GM18520 (cell line): ENCODE measurements around the gene RNASE1.

Source experiments
- ATAC-seq: cut with Tn5 transposase; IDR thresholded peaks from one replicate; pipeline ENCODE4 v1.9.1; 2021; ENCODE audit not compliant: unreplicated experiment

The RNASE1 gene

DNA sequence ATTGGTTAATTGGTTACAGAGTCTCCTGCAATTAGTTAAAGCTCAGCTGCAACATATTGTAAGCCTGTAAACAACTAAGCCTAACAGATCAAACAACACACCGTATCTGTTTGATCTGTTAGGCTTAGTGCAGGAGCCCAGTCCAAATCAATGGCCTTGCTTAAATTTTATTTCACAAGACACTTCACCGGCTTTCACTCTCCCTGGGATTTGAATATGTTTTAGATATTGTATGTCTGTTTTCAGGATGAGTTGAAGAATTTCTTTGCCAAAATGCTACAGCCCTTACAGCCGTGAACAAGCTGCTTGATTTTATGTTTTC is 5.5 kb upstream of the RNASE1 start:
- no peak for ATAC-seq

DNA sequence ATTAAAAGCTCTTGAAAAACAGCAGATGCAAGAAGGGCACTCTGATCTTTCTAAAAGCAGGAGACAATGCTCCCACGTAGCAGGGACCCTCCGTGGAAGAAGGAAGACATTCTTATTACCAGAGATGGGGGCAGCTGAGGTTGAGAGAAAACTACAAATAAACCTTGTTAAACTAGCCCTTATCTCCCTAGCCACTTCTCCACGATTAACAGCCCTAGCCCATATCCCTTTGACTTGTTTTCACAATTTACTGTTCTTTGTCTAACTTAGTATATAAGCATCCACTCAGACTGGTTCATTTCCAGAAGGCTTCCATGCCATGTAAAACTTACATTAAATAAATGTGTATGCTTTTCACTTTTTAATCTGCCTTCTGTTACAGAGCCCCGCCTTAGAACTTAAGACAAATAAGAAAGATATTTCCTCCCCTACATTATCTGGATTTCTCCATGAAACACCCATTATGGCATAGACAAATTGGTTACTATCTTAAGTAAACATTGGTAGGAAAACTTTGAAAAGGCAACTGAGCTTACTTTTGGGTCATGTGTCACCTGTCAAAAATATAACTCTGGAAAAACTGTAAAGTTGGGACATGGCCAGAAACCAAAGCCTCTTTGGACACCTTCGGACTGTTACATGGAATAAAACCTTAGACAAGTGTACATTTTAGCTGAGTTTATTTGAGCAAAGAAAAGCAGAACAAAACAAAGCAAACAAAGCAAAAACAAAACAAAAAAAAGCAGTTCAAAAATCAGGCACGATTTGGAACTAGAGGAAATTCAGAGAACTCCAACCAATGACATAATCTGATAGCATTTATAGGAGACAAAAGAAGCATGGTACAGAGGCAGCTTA is 4.9 kb upstream of the RNASE1 start:
- no peak for ATAC-seq

DNA sequence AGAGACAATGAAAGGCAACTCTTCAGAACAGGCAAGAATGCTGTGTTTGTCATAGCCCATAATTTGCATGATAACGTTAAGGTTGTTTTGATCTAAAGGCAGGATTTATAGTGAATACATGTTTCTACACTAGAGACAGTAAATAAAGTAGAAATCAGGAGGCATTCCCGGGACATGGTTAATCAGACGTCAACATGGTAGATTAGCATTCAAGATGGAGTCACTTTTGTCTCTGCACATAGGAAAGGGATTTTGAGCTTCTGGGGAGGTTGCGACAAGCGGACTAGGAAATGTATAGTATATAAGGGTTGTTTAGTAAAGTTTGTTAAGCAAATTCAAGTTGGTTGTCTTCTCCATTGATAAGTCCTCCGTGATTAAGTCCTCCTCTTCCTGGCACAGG is 2.8 kb upstream of the RNASE1 start:
- ATAC-seq: no peak

DNA sequence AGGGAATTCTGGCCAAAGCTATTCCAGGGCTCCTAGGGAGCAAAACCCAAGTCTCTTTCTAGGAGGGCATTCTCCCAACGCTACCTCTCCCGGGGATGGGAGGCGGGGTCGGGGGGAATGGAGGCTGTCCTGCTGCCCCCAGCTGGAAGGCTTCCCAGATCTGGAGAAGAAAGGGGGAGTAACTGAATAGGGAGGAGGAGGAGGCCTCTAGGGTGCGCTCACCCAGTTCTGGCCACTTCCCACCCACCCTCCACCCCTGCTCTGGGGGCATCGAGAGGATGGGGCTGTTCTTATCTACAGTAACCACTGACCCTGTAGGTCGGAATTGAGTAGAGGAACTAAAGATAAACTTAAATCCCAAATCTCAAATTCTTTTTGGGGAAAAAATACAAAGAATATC is 579 bp upstream of the RNASE1 start:
- no peak for ATAC-seq

DNA sequence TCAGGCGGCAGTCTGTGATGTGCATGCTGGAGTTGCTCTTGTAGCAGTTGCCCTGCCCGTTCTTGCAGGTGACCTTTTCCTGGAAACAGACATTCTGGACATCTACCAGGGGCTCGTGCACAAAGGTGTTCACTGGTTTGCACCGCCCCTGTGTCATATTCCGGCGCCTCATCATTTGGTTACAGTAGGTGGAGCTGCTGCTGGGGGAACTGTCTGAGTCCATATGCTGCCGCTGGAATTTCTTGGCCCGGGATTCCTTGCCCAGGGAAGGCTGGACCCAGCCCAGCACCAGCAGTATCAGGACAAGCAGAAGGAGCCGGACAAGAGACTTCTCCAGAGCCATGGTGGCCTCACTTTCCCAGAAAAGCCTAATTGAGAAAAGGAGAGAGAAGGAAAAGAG is 918 bp downstream of the RNASE1 start:
- ATAC-seq: no peak

DNA sequence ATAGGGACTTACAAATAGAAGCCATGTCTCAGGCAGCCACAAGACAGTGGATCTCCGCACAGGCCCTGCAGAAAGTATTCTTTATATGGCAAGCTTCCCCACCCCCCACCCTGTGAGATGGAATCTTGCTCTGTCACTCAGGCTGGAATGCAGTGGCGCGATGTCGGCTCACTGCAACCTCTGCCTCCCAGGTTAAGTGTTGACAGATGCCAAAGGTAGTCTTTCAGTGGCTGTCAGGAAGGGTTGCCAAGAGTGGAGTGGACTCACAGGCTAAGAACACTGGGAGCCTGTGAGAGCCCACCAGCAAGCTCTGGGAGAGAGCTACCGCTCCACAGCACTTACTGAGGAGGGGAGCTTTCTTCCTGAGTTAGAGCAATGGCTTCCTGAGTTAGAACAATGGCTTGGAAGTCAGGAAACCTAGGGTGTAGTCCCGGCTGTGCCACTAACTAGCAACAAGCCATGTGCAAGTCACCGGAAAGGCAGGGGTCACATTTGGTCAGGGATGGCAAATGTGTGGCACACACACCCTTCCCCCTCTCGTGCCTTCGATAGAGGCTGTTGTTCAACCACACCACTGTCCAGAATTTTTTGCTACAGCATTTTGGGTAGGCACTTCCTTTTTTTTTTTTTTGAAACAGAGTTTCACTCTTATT is 2.6 kb downstream of the RNASE1 start:
- no peak for ATAC-seq

DNA sequence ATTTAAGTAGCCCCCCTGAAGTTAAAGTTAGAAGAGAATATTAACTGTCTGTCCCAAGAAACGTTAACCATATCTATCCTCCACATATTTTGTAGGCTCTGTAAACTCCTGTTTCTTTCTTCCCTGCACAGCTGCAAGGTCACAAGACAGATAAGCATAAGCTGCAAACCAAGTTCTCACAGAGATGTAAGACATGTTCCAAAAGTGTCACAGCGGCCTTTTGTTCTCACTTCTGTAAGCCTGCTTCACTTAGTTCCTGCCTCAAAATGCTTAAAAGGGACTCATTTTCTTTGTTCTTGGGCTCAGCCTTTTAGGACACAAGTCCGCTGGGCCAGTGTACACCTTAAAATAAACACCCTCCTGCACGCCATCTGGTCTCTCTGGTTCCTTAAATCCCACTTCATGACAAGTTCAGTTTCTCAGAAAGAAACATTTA is 3.2 kb downstream of the RNASE1 start:
- no peak for ATAC-seq

DNA sequence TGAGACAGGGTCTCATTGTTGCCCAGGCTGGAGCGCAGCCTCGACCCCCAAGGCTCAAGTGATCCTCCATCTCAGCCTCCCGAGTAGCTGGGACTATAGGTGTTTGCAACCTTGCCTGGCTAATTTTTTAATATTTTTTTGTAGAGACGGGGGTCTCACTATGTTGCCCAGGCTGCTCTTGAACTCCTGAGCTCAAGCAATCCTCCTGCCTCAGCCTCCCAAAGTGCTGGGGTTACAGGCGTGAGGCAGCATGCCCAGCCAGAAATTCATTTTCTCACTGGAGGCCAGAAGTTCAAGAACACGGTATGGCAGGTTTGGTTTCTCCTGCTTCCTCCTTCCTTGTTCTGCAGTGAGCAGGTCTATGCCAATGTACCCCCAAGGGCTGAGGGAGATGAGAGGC is 3.7 kb downstream of the RNASE1 start:
- ATAC-seq: no peak

DNA sequence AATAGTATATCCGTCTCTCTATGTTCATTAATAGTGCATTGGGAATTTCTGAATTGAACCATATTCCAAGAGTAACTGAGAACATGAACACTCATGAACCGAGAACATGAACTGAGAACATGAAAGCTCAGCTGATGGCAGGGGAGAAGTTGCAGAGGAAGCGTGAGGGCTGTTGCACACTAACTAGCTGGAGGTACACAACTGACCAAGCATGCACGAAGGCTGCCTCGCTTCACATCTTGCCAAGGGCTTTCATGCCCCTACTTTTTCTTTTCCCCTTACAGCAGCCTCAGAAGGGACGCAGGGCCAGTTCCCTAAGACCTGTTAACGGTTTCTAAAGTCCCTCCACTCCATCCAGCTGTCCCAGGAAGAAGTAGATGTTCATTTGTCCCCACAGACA is 4.3 kb downstream of the RNASE1 start:
- ATAC-seq: no peak

DNA sequence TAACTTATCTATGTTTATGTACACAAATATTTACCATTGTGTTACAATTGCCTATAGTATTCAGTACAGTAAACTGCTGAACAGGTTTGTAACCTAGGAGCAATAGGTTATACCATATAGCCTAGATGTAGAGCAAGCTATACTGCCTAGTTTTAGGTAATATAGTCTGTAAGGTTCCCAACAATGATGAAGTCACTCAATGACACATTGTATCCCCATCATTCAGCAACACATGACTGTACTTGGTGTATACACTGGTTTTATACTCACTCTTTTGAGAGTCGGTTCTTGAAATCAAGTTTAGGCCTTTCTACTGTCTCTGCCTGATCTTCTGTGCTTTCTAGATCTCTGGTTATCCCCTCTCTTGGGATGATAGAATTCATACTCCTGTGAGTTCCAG is 5.5 kb downstream of the RNASE1 start:
- ATAC-seq: no peak

DNA sequence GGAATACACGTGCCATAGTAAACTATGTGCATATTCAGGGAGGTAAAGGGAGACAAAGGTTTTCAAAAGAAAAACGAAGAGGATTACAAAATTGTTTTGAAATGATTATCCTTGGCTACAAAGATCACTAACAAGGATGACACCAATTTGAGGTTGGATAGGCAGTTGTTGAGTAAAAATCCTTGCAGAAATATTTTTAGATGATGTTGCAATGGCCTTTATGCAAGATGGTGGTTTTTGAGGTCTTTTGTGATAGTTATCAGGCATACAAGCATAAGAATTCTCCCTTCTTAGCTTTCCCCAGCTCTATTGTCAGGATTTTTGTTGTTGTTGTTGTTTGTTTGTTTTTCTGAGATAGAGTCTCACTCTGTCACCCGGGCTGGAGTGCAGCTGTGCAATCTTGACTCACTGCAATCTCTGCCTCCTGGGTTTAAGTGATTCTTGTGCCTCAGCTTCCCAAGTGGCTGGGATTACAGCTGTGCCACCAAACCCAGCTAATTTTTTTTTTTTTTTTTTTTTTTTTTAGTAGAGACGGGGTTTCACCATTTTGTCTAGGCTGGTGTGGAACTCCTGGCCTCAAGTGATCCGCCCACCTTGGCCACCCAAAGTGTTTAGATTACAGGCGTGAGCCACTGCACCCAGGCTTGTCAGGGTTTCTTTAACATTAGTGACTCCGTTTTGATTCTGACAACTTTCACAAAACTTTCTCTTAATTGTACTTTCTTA is 7.8 kb downstream of the RNASE1 start:
- ATAC-seq: no peak

DNA sequence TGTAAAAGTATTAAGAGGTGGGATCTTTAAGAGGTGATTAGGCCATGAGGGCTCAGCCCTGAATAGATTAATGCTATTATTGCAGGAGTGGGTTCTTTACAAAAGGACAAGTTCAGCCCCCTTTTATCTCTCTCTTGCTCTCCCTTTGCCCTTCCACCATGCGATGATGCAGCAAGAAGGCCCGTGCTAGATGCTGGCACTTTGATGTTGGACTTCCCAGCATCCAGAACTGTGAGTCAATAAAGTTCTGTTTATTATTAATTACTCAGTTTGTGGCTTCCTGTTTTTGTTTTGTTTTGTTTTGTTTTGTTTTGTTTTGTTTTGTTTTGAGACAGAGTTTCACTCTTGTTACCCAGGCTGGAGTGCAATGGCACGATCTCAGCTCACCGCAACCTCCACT is 10.1 kb downstream of the RNASE1 start:
- no peak for ATAC-seq

DNA sequence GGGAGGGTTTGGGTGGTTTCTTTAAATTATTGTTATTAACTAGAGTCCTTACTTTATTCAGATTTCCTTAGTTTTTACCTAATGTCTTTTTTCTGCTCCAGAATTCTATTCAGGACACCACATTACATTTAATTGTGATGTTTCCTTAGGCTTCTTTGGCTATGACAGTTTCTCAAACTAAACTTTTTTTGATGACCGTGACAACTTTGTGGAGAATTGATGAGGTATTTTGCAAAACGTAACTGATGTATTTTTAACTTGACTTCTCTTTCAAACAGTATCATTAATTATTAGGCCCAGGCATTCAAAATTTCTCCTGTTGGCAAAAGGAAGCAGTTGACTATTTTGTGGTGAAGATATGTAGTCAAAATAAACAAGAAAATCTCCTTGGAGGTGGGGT is 11.0 kb downstream of the RNASE1 start:
- ATAC-seq: no peak

DNA sequence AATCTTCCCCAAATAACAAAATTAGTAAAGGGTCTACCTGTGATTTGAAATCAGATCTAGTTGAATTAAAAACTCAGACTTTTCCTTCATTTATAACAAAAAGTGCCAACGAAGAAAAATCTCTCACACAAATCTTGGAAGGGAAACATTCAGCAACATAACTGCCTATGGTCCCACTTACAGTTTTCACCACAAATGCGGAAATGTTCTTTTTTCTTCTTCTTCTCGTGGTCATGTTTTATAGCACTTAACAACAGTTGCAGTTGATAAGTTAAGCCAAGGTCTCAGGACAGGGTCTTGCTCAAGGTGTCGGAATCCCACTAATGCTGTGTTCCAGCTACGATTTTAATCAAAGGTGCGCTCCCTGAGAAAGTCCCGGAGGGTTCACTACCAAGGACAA is 11.5 kb downstream of the RNASE1 start:
- no peak for ATAC-seq

DNA sequence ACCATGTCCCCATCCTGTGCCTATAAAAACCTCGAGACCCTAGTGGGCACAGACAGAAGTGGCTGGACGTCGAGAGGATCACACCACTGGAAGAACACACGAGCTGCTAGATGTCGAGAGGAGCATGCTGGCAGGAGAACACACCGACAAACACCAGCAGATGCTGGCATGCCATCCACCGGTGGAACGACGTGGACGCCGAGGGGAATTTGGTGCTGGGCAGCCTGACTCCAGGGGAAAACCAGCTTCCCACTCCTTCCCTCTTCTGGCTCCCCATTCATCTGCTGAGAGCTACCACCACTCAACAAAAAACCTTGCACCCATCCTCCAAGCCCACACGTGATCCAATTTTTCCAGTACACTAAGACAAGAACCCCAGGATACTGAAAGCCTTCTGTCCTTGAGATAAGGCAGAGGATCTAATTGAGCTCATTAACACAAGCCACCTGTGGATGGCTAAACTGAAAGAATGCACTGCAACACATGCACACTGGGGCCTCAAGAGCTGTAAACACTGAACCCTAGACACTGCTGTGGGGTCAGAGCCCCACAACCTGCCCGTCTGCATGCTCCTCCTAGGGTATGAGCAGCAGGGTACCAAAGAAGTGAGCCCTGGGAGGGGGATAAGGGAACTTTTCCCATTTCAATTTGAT is 12.1 kb downstream of the RNASE1 start:
- no peak for ATAC-seq

DNA sequence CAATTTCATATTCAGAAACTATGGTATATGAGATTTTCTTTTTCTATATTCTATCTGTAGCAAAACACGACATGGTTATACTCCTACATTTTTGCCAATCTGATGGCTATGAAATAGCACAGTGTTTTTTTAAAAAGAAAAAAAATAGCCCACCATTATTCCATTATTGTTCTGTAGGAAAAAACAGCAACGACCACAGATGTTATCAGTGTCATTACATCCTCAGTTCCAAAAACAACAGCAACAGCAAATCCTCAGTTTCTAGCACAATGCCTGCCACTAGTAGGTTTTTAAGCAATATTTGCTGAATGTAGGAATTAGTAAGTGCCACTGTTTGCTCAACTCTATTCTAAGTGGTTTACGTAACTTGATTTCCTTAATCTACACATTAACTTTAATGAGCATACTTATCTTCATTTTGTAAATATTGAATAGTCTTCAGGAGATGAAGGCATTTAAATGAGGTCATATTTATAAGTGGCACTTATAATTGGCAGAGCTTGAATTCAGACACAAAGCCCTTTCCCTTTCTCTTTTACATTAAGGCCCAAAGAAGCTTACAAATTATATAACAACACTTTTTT is 13.3 kb downstream of the RNASE1 start:
- no peak for ATAC-seq

DNA sequence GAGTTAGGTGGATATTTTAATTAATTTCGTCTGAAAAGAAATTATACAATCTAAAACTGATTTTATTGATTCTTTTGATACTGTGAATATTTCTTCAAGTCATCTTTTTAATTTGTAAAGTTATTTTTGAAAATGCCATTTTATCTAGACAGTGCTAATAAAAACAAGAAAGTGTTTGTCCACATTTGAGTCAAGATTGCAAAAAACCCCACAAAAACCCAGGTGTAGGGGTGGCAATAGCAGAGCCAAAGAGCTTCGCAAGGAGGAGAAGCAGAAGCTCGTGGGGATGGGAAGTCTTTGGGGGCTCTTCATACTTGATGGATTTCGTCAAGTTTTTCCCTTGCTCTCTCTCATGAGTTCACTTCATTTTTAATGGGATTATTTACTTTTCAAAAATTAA is 15.6 kb downstream of the RNASE1 start:
- ATAC-seq: no peak

DNA sequence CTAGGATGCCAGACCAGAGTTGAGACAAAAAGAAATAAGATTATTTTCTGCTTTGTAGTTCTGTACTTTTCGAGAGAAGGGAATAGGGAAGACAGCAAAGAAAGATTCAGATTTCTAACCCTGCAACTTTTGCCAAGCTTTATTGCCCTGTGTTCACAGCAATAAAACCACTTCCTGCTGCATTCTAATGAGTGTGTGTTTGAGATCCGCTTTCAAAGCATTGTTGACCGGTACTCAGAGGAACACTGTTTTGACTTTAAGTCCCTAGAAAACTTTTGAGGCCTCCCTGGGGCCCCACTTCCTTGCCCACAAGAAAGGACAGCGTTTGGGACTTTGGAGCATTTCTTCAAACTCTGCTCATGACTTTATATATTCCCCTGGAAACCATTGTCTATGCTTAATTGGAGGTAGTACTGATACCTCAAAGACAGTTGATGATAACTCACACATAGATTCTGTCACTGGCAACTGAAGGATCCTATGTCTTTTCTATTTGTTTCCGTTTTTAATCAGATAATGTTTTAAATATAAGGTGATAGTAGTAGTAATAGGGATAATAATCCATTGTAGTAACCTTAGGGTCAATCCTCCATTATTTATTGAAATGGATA is 20.3 kb downstream of the RNASE1 start:
- ATAC-seq: peak; percentile 44

DNA sequence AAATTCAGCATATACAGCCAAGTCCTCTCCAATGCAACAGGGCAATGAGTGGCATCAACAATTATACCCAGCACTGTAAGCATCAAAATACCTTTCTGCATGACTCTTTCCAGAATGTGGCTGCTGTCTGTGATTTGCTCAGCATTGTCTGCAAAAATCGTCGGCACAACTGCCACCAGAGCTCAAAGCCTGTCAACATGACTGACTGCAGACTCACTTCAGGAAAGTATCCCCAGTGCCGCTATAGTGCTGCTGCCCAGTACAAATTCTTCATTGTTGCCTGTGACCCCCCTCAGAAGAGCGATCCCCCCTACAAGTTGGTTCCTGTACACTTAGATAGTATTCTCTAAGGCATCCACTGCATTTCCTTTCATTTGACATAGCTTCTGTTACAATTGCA is 20.8 kb downstream of the RNASE1 start:
- ATAC-seq: no peak

DNA sequence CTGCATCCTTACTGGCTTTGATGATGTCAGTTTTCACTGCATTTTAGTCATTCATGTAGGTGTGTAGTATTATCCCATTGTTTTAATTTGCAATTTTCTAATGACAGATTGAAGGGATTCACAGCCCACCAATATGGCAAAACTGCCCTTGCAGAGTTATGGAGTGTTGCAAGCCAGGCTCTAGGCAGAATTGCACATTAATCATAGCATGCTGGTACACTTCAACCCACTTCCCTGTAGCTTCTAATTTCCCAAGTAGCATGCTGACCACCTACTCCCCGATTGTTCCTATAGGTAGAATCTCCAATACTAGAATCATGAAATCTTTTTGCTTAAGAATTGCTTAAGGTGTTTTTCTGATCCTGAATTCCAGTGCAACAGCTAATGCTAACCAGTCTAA is 26.7 kb downstream of the RNASE1 start:
- ATAC-seq: no peak

DNA sequence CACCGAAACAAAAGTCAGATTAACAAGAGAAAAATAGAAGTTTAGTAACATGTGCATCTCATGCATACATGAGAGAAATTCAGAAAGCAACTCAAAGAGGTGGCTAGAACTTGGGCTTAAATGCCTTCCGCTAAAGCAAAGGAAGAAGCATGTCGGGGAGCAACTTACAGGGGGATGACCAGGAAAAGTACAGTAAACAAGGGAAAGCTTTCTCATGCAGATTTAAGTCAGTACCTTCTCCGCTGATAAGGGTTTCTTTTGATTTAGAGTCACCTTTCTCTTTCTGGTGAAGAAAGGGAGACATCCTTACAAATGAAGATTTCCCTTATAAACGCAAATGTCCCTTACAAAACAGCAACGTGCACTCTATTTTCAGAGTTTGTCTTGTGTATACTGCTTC is 27.6 kb downstream of the RNASE1 start:
- no peak for ATAC-seq
